C4-2B (cell line): ENCODE results near the gene HS1BP3.
A peak's percentile ranks its signal among the peaks of the same experiment; 100 is the strongest.

ENCODE experiments used
- H3K27ac ChIP-seq: fragments of 450-650 bp; 2 replicates; pipeline ENCODE4 v1.5.1; 2017
- CTCF ChIP-seq: fragments of 450-650 bp; conservative IDR thresholded peaks from 2 replicates; pipeline ENCODE4 v1.5.1; 2017; ENCODE audit warnings: mild to moderate bottlenecking
- ZFX ChIP-seq: fragments of 450-650 bp; IDR thresholded peaks from 2 replicates; pipeline ENCODE4 v1.6.1; 2017

HS1BP3 gene

GRCh38 chr2:20615068-20615465, 35.8 kb downstream of the HS1BP3 start:
- TF ChIP-seq CTCF (no peak), ZFX (no peak)
- peak overlapping the region; percentile 38 for H3K27ac ChIP-seq

GRCh38 chr2:20614201-20615067, 36.5 kb downstream of the HS1BP3 start:
- H3K27ac ChIP-seq: peak overlapping the region; percentile 38
- TF ChIP-seq CTCF (no peak), ZFX (no peak)

GRCh38 chr2:20612925-20613916, 37.7 kb downstream of the HS1BP3 start:
- H3K27ac ChIP-seq: peak overlapping the region; percentile 38; the same call in 1 of the 2 replicates
- TF ChIP-seq CTCF (no peak), ZFX (no peak)

GRCh38 chr2:20611844-20612356, 39.0 kb downstream of the HS1BP3 start:
- no peak for TF ChIP-seq CTCF
- no peak for TF ChIP-seq ZFX
- no peak overlapping the region for H3K27ac ChIP-seq

- no peak for TF ChIP-seq ZFX
- no peak for TF ChIP-seq CTCF
- H3K27ac ChIP-seq: no peak overlapping the region
These were observed 39.6 kb downstream of the HS1BP3 start for GRCh38 chr2:20611077-20611843.

- TF ChIP-seq CTCF (no peak), ZFX (no peak)
- H3K27ac ChIP-seq: no peak overlapping the region
These were observed 40.9 kb downstream of the HS1BP3 start for GRCh38 chr2:20609995-20610357.
